SH-SY5Y (cell line): ENCODE data around the gene CTDSP1.

Experiments used
- GATA2 ChIP-seq: IDR thresholded peaks from 2 replicates; pipeline ENCODE4 v1.6.1; 2011; ENCODE audit warnings: mild to moderate bottlenecking, low read depth, low read length
- GATA3 ChIP-seq: IDR thresholded peaks from 2 replicates; pipeline ENCODE4 v1.6.1; 2011; ENCODE audit warnings: low read depth, mild to moderate bottlenecking, low read length, moderate library complexity

DNA sequence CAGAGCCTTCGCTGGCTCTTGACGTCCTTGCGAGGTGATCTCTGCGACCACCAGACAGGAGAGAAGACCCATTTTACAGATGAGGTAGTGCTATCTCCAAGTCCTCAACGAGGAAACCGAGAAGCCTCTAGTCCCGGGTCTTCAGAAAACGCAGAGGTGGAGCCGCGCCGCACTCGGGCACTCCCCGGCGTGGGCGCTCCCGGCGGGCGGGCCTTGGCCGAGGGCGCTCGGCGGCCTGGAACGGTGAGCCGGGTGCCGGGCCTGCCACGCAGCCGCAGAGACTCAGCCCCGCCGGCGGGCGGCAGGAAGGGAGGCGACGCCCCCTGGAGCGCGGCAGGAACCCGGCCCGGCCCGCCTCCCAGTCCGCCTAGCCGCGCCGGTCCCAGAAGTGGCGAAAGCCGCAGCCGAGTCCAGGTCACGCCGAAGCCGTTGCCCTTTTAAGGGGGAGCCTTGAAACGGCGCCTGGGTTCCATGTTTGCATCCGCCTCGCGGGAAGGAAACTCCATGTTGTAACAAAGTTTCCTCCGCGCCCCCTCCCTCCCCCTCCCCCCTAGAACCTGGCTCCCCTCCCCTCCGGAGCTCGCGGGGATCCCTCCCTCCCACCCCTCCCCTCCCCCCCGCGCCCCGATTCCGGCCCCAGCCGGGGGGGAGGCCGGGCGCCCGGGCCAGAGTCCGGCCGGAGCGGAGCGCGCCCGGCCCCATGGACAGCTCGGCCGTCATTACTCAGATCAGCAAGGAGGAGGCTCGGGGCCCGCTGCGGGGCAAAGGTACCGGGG lies at the start of gene CTDSP1:
- no peak for TF ChIP-seq GATA3
- no peak for TF ChIP-seq GATA2
